HepG2 (cell line): Measurements from ENCODE around the gene MAP3K3. TPM values are rescaled to one million over a fixed set of nuclear protein-coding genes. Genes with fewer than 3 reads are reported as not detected.

Experiments
- AFF4 ChIP-seq: sonication (generic); formaldehyde crosslinking; IDR thresholded peaks from 2 replicates; pipeline ENCODE4 v1.4.0; 2020; ENCODE audit warnings: missing genetic modification reagents
- CAMTA2 ChIP-seq: sonication (generic); formaldehyde crosslinking; IDR thresholded peaks from 2 replicates; pipeline ENCODE4 v1.4.0; 2020; ENCODE audit warnings: mild to moderate bottlenecking, missing genetic modification reagents, borderline replicate concordance
- CBX2 ChIP-seq, 2 experiments: fragments of 200-600 bp in 1 of 2; sonication (generic); formaldehyde crosslinking in 1 of 2; IDR thresholded peaks; 2 replicates each; pipeline versions ENCODE4 v1.7.0 to v1.8.1; 2018 to 2022; ENCODE audit warnings: low read depth in 2 of 2, low read length in 1 of 2, mild to moderate bottlenecking in 1 of 2, missing genetic modification reagents in 1 of 2
- DRAP1 ChIP-seq: IDR thresholded peaks from 2 replicates; pipeline ENCODE4 v1.6.1; 2016; ENCODE audit warnings: missing genetic modification reagents, missing compliant biosample characterization
- HNRNPLL ChIP-seq: fragments of 200-400 bp; formaldehyde crosslinking; IDR thresholded peaks from 2 replicates; pipeline ENCODE4 v1.6.1; 2017; ENCODE audit warnings: mild to moderate bottlenecking, low read depth, low read length; ENCODE audit not compliant: poor library complexity, severe bottlenecking
- JARID2 ChIP-seq: sonication (generic); formaldehyde crosslinking; IDR thresholded peaks from 2 replicates; pipeline ENCODE4 v1.8.1; 2023; ENCODE audit warnings: missing genetic modification reagents, inconsistent platforms; ENCODE audit not compliant: insufficient replicate concordance
- MZF1 ChIP-seq: sonication (generic); formaldehyde crosslinking; IDR thresholded peaks from 2 replicates; pipeline ENCODE4 v1.8.1; 2023; ENCODE audit warnings: mild to moderate bottlenecking, missing genetic modification reagents, borderline replicate concordance
- NCOA5 ChIP-seq: sonication (generic); formaldehyde crosslinking; IDR thresholded peaks from 2 replicates; pipeline ENCODE4 v1.4.0; 2020; ENCODE audit warnings: missing genetic modification reagents
- NFATC3 ChIP-seq: sonication (generic); formaldehyde crosslinking; IDR thresholded peaks from 2 replicates; pipeline ENCODE4 v1.5.1; 2020; ENCODE audit warnings: mild to moderate bottlenecking, missing genetic modification reagents
- NFE2L2 ChIP-seq: fragments of 150-350 bp; IDR thresholded peaks from 2 replicates; pipeline ENCODE4 v1.6.1; 2014; ENCODE audit warnings: low read length
- RCOR2 ChIP-seq: IDR thresholded peaks from 2 replicates; pipeline ENCODE4 v1.6.1; 2016; ENCODE audit warnings: missing biosample characterization, missing genetic modification reagents
- SIX1 ChIP-seq: sonication (generic); formaldehyde crosslinking; IDR thresholded peaks from 2 replicates; pipeline ENCODE4 v1.4.0; 2020; ENCODE audit warnings: missing genetic modification reagents, borderline replicate concordance
- SOX6 ChIP-seq, 2 experiments: fragments of 450-650 bp in 1 of 2; sonication (generic) in 1 of 2; formaldehyde crosslinking in 1 of 2; IDR thresholded peaks; 2 replicates each; pipeline versions ENCODE4 v1.4.0 to v1.6.1; 2017 to 2020; ENCODE audit warnings: antibody characterized with exemption in 1 of 2, mild to moderate bottlenecking in 1 of 2, missing genetic modification reagents in 1 of 2
- TRAFD1 ChIP-seq: sonication (generic); formaldehyde crosslinking; IDR thresholded peaks from 2 replicates; pipeline ENCODE4 v1.5.1; 2020; ENCODE audit warnings: missing genetic modification reagents, mild to moderate bottlenecking, borderline replicate concordance
- ZFP91 ChIP-seq: sonication (generic); formaldehyde crosslinking; IDR thresholded peaks from 2 replicates; pipeline ENCODE4 v1.9.0; 2022; ENCODE audit warnings: missing genetic modification reagents, mild to moderate bottlenecking, borderline replicate concordance
- ZMAT5 ChIP-seq: sonication (generic); formaldehyde crosslinking; IDR thresholded peaks from 2 replicates; pipeline ENCODE4 v1.5.0; 2020; ENCODE audit warnings: mild to moderate bottlenecking, low read depth, missing genetic modification reagents, borderline replicate concordance
- ZNF552 ChIP-seq: sonication (generic); formaldehyde crosslinking; IDR thresholded peaks from 2 replicates; pipeline ENCODE4 v1.9.0; 2022; ENCODE audit warnings: missing genetic modification reagents, mild to moderate bottlenecking, borderline replicate concordance
- ZNF652 ChIP-seq: IDR thresholded peaks from 2 replicates; pipeline ENCODE4 v1.6.1; 2016; ENCODE audit warnings: low read depth, borderline replicate concordance
- polyA plus RNA-seq, 8 experiments: library from polyadenylated mRNA; depleted of rRNA in 3 of 8; stranded (reverse) in 7 of 8; unstranded in 1 of 8; fragments of >200 nt; fragmentation: Illumina TruSeq in 4 of 8; extraction: Trizol in 4 of 8; gene quantifications; 2 replicates each; pipeline versions ENCODE4 v1.2.1 to v1.2.3, GENCODE V29; 2011 to 2016; ENCODE audit warnings: low read depth in 4 of 8, missing spikeins in 1 of 8, mixed read lengths in 1 of 8; ENCODE audit not compliant: insufficient read depth in 1 of 8
- total RNA-seq, 5 experiments: library from RNA; depleted of rRNA; stranded (reverse); fragments of >200 nt; fragmentation: Illumina TruSeq; extraction: Trizol; gene quantifications; 2 replicates each; pipeline ENCODE4 v1.2.3, GENCODE V29; 2016; ENCODE audit warnings: low read depth in 1 of 5

Gene MAP3K3
- total and polyA plus RNA-seq, 2 of the 13 experiments (the other 11 are each of a cell fraction or from before 2014, with no cell fraction given) = 17.7 to 21.8 TPM

GRCh38 chr17:63741408-63742173 lies 119.4 kb downstream of the MAP3K3 start, which contains the start of gene STRADA (continued):
- TF ChIP-seq AFF4 = no peak
- TF ChIP-seq HNRNPLL = peak; percentile 98
- TF ChIP-seq TRAFD1 = peak; percentile 98
- TF ChIP-seq NFATC3 (CRISPR knock-in tag) = no peak
- peak; percentile 38; the same call in 1 of the 2 replicates for TF ChIP-seq ZNF552
- no peak for TF ChIP-seq SOX6 (IDR thresholded peaks at IDR 0.05)
- peak; percentile 73 for TF ChIP-seq SOX6 (CRISPR knock-in tag; IDR thresholded peaks at IDR 0.05)
- TF ChIP-seq JARID2 = peak; percentile 25
- TF ChIP-seq RCOR2 (CRISPR knock-in tag) = no peak
- TF ChIP-seq NFE2L2 = no peak
- peak; percentile 62; the same call in 1 of the 2 replicates for TF ChIP-seq CAMTA2 (CRISPR knock-in tag)
- no peak for TF ChIP-seq MZF1 (CRISPR knock-in tag)
- TF ChIP-seq ZFP91 (CRISPR knock-in tag) = peak; percentile 97
- no peak for TF ChIP-seq NCOA5 (CRISPR knock-in tag)
- TF ChIP-seq CBX2 (IDR thresholded peaks at IDR 0.05; ENCODE audit: low read depth, low read length) = no peak
- 0 out of 2 replicates have a peak, but pooled peaks have one; percentile 34 for TF ChIP-seq CBX2 (CRISPR knock-in tag; IDR thresholded peaks at IDR 0.05; ENCODE audit: low read depth)
- TF ChIP-seq ZNF652 (CRISPR knock-in tag) = no peak
- peak; percentile 94 for TF ChIP-seq DRAP1
- no peak for TF ChIP-seq ZMAT5
- TF ChIP-seq SIX1 (CRISPR knock-in tag) = no peak; the same call in 1 of the 2 replicates
